Ishikawa (cell line): ENCODE results near the gene SYT5.

Experiments used
- CEBPB ChIP-seq: IDR thresholded peaks from 2 replicates; pipeline ENCODE4 v1.6.1; 2012
- EP300 ChIP-seq: IDR thresholded peaks from 2 replicates; pipeline ENCODE4 v1.6.1; 2012; ENCODE audit warnings: borderline replicate concordance
- FOXM1 ChIP-seq: IDR thresholded peaks from 2 replicates; pipeline ENCODE4 v1.6.1; 2012; ENCODE audit warnings: low read depth, borderline replicate concordance
- MAX ChIP-seq: IDR thresholded peaks from 2 replicates; pipeline ENCODE4 v1.6.1; 2012
- RAD21 ChIP-seq: IDR thresholded peaks from 2 replicates; pipeline ENCODE4 v1.6.1; 2012; ENCODE audit warnings: low read depth
- USF1 ChIP-seq: IDR thresholded peaks from 2 replicates; pipeline ENCODE4 v1.6.1; 2012
- YY1 ChIP-seq: IDR thresholded peaks from 2 replicates; pipeline ENCODE4 v1.6.1; 2012; ENCODE audit warnings: low read depth
- ZBTB7A ChIP-seq: IDR thresholded peaks from 2 replicates; pipeline ENCODE4 v1.6.1; 2012; ENCODE audit warnings: low read depth

DNA sequence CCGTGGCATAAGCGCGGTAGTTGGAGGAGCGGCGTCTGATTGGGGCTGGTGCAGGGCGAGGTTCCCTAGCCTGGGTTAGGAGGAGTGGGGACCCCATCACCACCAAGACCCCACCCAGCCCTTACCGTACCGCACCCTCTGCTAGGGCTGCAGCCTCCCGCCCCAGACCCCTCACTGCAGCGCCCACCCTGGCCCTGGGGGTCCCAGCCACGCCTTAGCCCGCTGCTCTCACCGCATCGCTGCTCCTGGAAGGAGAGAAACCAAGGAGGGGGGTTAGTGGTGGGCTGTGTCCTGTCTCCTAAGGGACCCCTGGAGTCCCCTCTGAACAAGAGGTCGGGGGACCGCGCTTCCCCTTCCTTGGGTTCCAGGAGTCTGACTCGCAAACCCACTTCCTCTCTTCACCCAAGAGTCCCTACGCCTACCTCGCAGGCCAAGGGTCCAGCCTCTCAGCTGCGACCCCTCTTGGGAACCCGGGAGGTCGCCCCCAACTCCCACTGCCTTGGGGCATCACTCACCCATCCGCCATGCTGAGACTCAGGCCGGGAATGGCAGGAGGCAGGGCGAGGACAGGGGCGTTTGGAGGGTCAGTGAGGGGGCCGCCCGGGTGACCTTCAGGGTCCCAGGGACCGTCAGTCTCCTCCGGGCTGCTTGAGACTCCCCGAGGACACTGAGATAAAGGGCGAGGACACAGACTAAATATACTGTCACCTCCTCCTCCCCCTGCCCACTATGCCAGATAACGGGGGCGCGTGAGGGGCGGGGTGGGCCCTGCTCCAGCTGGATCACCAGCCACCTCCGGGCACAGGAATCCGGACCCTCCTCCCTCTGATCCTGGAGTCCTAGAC, 22.8 kb downstream of the SYT5 start, which contains the start of gene TNNI3:
- no peak for TF ChIP-seq ZBTB7A
- no peak for TF ChIP-seq MAX
- TF ChIP-seq FOXM1 = no peak
- no peak for TF ChIP-seq EP300
- TF ChIP-seq CEBPB = no peak
- no peak for TF ChIP-seq RAD21
- TF ChIP-seq USF1 = no peak
- no peak for TF ChIP-seq YY1
